HFFc6 (cell line): ENCODE measurements around the gene ZNF564. TPM values are rescaled to one million over a fixed set of nuclear protein-coding genes. Genes with fewer than 3 reads are reported as not detected.

Source experiments
- DNase-seq: peaks from one replicate; pipeline ENCODE4 v3.0.0-alpha.2; 2018
- H3K27ac Mint-ChIP-seq: 2 replicates; pipeline ENCODE4 v1.8.0; 2020; ENCODE audit warnings: mild to moderate bottlenecking, mixed read lengths
- H3K27me3 Mint-ChIP-seq: 2 replicates; pipeline ENCODE4 v1.8.0; 2021; ENCODE audit warnings: mild to moderate bottlenecking, moderate library complexity, mixed read lengths; ENCODE audit not compliant: insufficient read depth
- H3K36me3 Mint-ChIP-seq: 2 replicates; pipeline ENCODE4 v1.8.0; 2021; ENCODE audit warnings: low read depth, mixed read lengths
- H3K4me1 Mint-ChIP-seq: 2 replicates; pipeline ENCODE4 v1.8.0; 2020; ENCODE audit warnings: low read depth, mixed read lengths
- H3K4me3 Mint-ChIP-seq: 2 replicates; pipeline ENCODE4 v1.8.0; 2020; ENCODE audit warnings: mild to moderate bottlenecking, moderate library complexity, mixed read lengths
- H3K9me3 Mint-ChIP-seq: 2 replicates; pipeline ENCODE4 v1.8.0; 2020; ENCODE audit warnings: mild to moderate bottlenecking, mixed read lengths
- CTCF ChIP-seq: fragments of 200-600 bp; sonication (generic); IDR thresholded peaks from 2 replicates; pipeline ENCODE4 v1.5.0; 2021; ENCODE audit warnings: antibody characterized with exemption, mild to moderate bottlenecking
- total RNA-seq, 6 experiments: library from RNA; stranded (reverse); fragmentation: NEBNext Ultra II Directional; extraction: Animal tissue kit (Norgen Biotek cat#: 25700); gene quantifications; 2 replicates in 1 of 6; 3 replicates in 5 of 6; pipeline ENCODE4 v1.2.3, GENCODE V29; 2021

Gene ZNF564
- total RNA-seq, 6 experiments from 2014 or later, result 3.5 to 4.7 (median 4.2) TPM

- TF ChIP-seq CTCF, result no peak
- H3K4me1 Mint-ChIP-seq, result peaks cover 20% of the 10 kb centered on the region
- H3K27me3 Mint-ChIP-seq, result peaks cover 5% of the 10 kb centered on the region
- H3K4me3 Mint-ChIP-seq, result no peak overlapping the region
- H3K27ac Mint-ChIP-seq, result no peak overlapping the region
- H3K36me3 Mint-ChIP-seq, result no peaks in the 10 kb centered on the region
- no peak for DNase-seq
- H3K9me3 Mint-ChIP-seq, result peaks cover 4% of the 10 kb centered on the region; the same call in 1 of the 2 replicates
These were observed 4.2 kb upstream of the ZNF564 start for GRCh38 chr19:12555456-12555930.

DNA sequence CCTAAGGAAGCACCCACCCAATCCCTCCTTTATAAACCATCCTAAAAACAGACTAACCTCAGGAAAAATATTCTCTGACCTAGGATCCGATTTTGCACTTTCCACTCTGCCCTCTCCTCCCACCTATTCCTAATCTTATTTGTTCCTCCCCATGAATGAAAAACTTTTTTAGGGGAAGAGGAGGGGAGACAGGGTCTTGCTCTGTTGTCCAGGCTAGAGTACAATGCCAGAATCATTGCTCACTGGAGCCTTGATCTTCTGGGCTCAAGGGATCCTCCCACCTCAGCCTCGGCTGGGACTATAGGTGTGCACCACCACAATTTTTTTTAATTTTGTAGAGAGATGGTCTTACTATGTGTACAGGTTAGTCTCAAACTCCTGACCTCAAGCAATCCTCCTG is 4.4 kb downstream of the ZNF564 start:
- Mint-ChIP-seq H3K27ac (no peak overlapping the region), H3K36me3 (peaks cover 67% of the 10 kb centered on the region), H3K27me3 (peaks cover 5% of the 10 kb centered on the region), H3K4me1 (peaks cover 19% of the 10 kb centered on the region), H3K9me3 (peaks cover 50% of the 10 kb centered on the region), H3K4me3 (no peak overlapping the region)
- DNase-seq, result no peak
- no peak for TF ChIP-seq CTCF

- Mint-ChIP-seq H3K36me3 (peaks cover 67% of the 10 kb centered on the region), H3K9me3 (peaks cover 55% of the 10 kb centered on the region), H3K4me3 (no peak overlapping the region), H3K4me1 (peaks cover 14% of the 10 kb centered on the region), H3K27me3 (no peaks in the 10 kb centered on the region), H3K27ac (no peak overlapping the region)
- DNase-seq, result no peak
- no peak for TF ChIP-seq CTCF
These were observed 5.2 kb downstream of the ZNF564 start for GRCh38 chr19:12546068-12546467.

DNA sequence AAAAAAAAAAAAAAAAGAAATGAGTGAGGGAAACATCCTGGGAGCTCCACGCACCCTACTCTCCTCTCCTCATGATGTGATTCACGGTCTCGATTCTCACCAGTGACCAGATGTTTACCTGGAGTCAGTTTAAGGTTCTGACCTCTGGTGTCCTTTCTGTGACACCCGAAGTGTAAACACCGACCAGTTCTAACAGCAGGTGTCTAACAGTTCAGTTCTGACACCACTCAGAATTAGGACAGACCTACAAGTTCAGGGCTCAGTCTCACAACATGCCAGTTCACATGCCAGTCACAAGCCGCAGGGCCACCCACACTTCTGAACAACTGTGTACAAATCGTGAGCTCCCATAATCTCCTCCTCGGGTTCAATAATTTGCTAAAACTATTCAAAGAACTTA is 6.0 kb downstream of the ZNF564 start:
- Mint-ChIP-seq H3K27me3 (no peaks in the 10 kb centered on the region), H3K4me3 (no peak overlapping the region), H3K9me3 (peaks cover 60% of the 10 kb centered on the region), H3K4me1 (peaks cover 14% of the 10 kb centered on the region), H3K36me3 (peaks cover 70% of the 10 kb centered on the region), H3K27ac (no peak overlapping the region)
- no peak for TF ChIP-seq CTCF
- no peak for DNase-seq

GRCh38 chr19:12544401-12544876 is 6.8 kb downstream of the ZNF564 start:
- no peak for TF ChIP-seq CTCF
- Mint-ChIP-seq H3K27me3 (no peaks in the 10 kb centered on the region), H3K4me3 (no peak overlapping the region), H3K27ac (no peak overlapping the region), H3K4me1 (peaks cover 10% of the 10 kb centered on the region), H3K36me3 (peaks cover 72% of the 10 kb centered on the region), H3K9me3 (peaks cover 63% of the 10 kb centered on the region)
- no peak for DNase-seq
